T-cell (primary cell): ENCODE measurements around the gene FLVCR2. TPM values are rescaled to one million over a fixed set of nuclear protein-coding genes. Genes with fewer than 3 reads are reported as not detected.

Experiments used
- ATAC-seq, 4 experiments: fragments of 200-7000 bp in 3 of 4; fragments of 150-1000 bp in 1 of 4; cut with Tn5 transposase; replicated peaks in 1 of 4; 1 replicate in 3 of 4; 2 replicates in 1 of 4; pipeline ENCODE4 v1.10.0; 2021; ENCODE audit warnings: moderate library complexity in 3 of 4, mild to moderate bottlenecking in 2 of 4, moderate number of reproducible peaks in 1 of 4
- CTCF ChIA-PET, 2 donors: fragments of 300-600 bp; sonication (Branson Sonifier 250); formaldehyde crosslinking; loops; one replicate each; lab custom pipeline; 2022; ENCODE audit warnings: antibody characterized with exemption in 2 of 2; lab: Charles Lee
- POLR2A ChIA-PET, 2 donors: fragments of 300-600 bp; sonication (Branson Sonifier 250); formaldehyde crosslinking; loops; one replicate each; lab custom pipeline; 2022; ENCODE audit warnings: antibody characterized with exemption in 2 of 2; lab: Charles Lee
- DNase-seq, 35 experiments: peaks; one replicate each; pipeline versions ENCODE4 v3.0.0 to v3.0.0-alpha.2; 2013 to 2023
- H3K27ac ChIP-seq: one replicate; pipeline ENCODE4 v1.5.1; 2013; ENCODE audit warnings: low read length
- H3K27me3 ChIP-seq, 2 experiments: replicated peaks in 1 of 2; 1 replicate in 1 of 2; 2 replicates in 1 of 2; pipeline versions ENCODE4 v1.6.1 to v1.7.0; 2013; ENCODE audit warnings: low read length in 1 of 2, mixed read lengths in 1 of 2; ENCODE audit not compliant: control insufficient read depth in 2 of 2, insufficient read depth in 2 of 2; ENCODE audit errors: extremely low read depth in 1 of 2
- H3K36me3 ChIP-seq, 2 donors: 1 replicate in 1 of 2; 2 replicates in 1 of 2; pipeline versions ENCODE4 v1.6.1 to v1.7.0; 2013; ENCODE audit warnings: low read length in 1 of 2; ENCODE audit not compliant: control insufficient read depth in 2 of 2, insufficient read depth in 1 of 2; ENCODE audit errors: extremely low read depth in 1 of 2
- H3K4me1 ChIP-seq, 2 experiments: 1 replicate in 1 of 2; 2 replicates in 1 of 2; pipeline versions ENCODE4 v1.6.1 to v1.7.0; 2013; ENCODE audit warnings: low read length in 2 of 2, mixed read lengths in 1 of 2; ENCODE audit not compliant: insufficient read depth in 2 of 2, control insufficient read depth in 1 of 2; ENCODE audit errors: extremely low read depth in 1 of 2
- H3K4me3 ChIP-seq, 2 donors: 1 replicate in 1 of 2; 2 replicates in 1 of 2; pipeline versions ENCODE4 v1.5.1 to v1.7.0; 2013; ENCODE audit warnings: mild to moderate bottlenecking in 2 of 2, low read length in 1 of 2, moderate library complexity in 1 of 2; ENCODE audit not compliant: control insufficient read depth in 1 of 2; ENCODE audit errors: extremely low read depth in 1 of 2
- H3K9me3 ChIP-seq: 2 replicates; pipeline ENCODE4 v1.7.0; 2013
- H3K27ac Mint-ChIP-seq, 2 donors: one replicate each; pipeline ENCODE4 v1.8.0; 2020 to 2021; ENCODE audit warnings: mild to moderate bottlenecking in 2 of 2, mixed read lengths in 2 of 2
- H3K27me3 Mint-ChIP-seq, 2 donors: one replicate each; pipeline ENCODE4 v1.8.0; 2021 to 2022; ENCODE audit warnings: mixed read lengths in 2 of 2
- H3K36me3 Mint-ChIP-seq: one replicate; pipeline ENCODE4 v1.8.0; 2021; ENCODE audit warnings: mixed read lengths
- H3K4me1 Mint-ChIP-seq, 3 donors: one replicate each; pipeline ENCODE4 v1.8.0; 2020 to 2022; ENCODE audit warnings: mixed read lengths in 3 of 3, mild to moderate bottlenecking in 1 of 3
- H3K4me3 Mint-ChIP-seq, 3 donors: one replicate each; pipeline ENCODE4 v1.8.0; 2020 to 2022; ENCODE audit warnings: mild to moderate bottlenecking in 3 of 3, mixed read lengths in 3 of 3, moderate library complexity in 3 of 3
- H3K9me3 Mint-ChIP-seq, 3 donors: one replicate each; pipeline ENCODE4 v1.8.0; 2020 to 2022; ENCODE audit warnings: mixed read lengths in 3 of 3
- WGBS: methylation state at CpG from one replicate; pipeline ENCODE4 v1.1.5; 2013; ENCODE audit warnings: missing lambda C conversion rate; ENCODE audit not compliant: insufficient coverage; 5-methylcytosine and 5-hydroxymethylcytosine counted together
- total RNA-seq, 35 experiments: library from RNA in 6 of 35; stranded (reverse) in 6 of 35; fragments of 120-200 nt in 1 of 35; gene quantifications; one replicate each; pipeline versions ENCODE4 v1.2.1 to v1.2.4 and lab custom pipeline; 2013 to 2026

The FLVCR2 gene
- total RNA-seq, 5 donors from 2014 or later (not counting 1 experiment from before 2014, with no cell fraction given), result 1.1 to 7.1 (median 3.1) TPM

DNA sequence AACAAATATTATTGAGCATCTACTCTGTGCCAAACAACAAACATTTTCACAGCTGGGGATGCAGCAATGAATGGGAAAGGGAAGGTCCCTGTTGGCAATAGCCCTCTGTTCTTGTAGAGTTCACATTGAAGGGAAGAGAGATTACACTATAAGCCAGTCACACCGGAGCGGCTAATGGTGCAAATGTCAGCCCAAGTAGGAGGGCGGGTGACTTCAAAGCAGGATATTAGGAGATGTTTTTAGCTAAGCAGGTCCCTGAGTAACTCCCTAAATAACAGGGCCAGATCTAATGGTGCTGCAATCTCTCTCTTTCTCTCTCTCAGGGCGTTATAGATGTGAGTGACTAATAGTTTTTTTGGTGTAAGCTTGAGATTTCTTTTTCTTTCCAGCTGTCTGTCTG is 30.7 kb downstream of the FLVCR2 start:
- Histone ChIP-seq H3K27ac (no peak overlapping the region), H3K9me3 (no peaks in the 10 kb centered on the region), H3K36me3 (no peaks in the 10 kb centered on the region), H3K27me3 (no peaks in the 10 kb centered on the region), H3K4me3 (no peak overlapping the region), H3K4me1 (no peaks in the 10 kb centered on the region)
- peaks cover 20% of the 10 kb centered on the region for H3K36me3 Mint-ChIP-seq
- peaks cover 0 to 6% (median 0%) of the 10 kb centered on the region in 3 donors for H3K9me3 Mint-ChIP-seq
- DNase-seq (no peak), ATAC-seq (no peak)
- POLR2A ChIA-PET, result no interaction called here
- 100% methylated on average over 2 of the region's 4 CpGs for WGBS
- no peak overlapping the region for H3K4me3 Mint-ChIP-seq
- H3K27me3 Mint-ChIP-seq, result no peaks in the 10 kb centered on the region
- CTCF ChIA-PET, result no interaction called here
- no peaks in the 10 kb centered on the region for H3K4me1 Mint-ChIP-seq
- no peak overlapping the region for H3K27ac Mint-ChIP-seq

DNA sequence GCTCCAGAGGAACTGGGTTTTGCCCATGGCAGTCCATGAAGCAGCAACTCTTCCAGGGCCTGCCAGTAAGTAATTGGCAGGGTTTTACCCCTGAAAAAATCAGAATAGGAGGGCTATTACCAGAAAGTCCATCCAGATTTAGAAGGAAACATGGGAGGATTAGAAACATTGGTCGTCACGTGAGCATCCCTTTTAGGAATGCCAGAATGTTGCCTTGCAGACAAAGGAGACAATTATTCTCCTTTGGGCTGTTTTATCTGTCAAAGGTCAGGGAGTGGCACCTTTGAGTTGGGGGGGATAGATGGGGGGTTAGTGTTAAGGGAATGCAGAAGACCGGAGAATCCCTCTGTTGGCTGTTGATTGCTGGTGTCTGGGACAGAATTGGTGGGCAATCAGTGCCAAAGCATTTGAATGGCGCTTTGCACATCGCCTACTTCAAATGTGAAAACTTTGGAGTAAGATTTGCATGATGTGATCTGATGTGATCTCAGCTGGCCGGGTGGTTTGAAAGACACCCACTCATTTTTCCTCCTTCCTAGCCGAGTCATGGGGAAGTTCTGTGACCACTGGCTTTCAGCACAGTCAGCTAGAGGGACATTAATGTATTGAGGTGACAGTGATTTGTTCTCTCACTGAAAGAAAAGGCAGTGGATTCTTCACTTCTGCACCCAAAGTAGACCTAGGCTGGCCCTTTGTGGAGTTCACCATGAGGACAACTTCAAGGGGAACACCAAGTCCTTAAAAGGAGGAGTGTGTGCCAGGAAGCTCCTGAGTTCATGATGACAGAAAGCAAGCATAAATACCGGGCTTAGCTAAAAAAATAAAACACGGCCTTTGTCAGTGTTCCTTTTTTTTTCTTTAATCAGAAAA is 31.4 kb downstream of the FLVCR2 start:
- WGBS, result 82% methylated on average over 7 of the region's 9 CpGs
- H3K4me1 Mint-ChIP-seq, result no peaks in the 10 kb centered on the region
- H3K27ac ChIP-seq, result no peak overlapping the region
- H3K27me3 Mint-ChIP-seq, result no peaks in the 10 kb centered on the region
- H3K9me3 ChIP-seq, result no peaks in the 10 kb centered on the region
- H3K27me3 ChIP-seq, result no peaks in the 10 kb centered on the region
- CTCF ChIA-PET, result no interaction called here
- no peaks in the 10 kb centered on the region for H3K4me1 ChIP-seq
- peaks cover 24% of the 10 kb centered on the region for H3K36me3 Mint-ChIP-seq
- H3K4me3 Mint-ChIP-seq, result no peak overlapping the region
- H3K9me3 Mint-ChIP-seq, result peaks cover 0 to 11% (median 0%) of the 10 kb centered on the region in 3 donors
- no peaks in the 10 kb centered on the region for H3K36me3 ChIP-seq
- POLR2A ChIA-PET, result no interaction called here
- no peak overlapping the region for H3K27ac Mint-ChIP-seq
- ATAC-seq (no peak), DNase-seq (no peak)
- no peak overlapping the region for H3K4me3 ChIP-seq

DNA sequence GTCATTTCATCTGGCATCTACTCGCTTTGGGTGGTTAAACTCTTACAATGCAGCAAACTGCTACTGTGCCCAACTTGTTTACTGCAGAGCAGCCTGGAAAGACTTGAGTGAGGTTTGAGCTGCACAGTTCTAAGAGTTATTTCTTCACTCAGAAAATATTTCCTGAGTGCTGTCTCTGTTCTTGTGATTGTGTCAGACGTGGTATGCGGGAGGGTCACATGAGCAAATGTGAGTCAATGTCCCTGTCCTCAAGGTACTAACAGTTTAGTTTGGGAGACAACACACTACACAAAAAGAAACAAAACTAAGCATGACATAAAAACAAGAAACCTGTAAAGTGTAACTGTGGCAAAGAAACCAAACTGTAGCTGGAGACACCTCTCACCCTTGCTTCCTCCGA is 32.4 kb downstream of the FLVCR2 start:
- WGBS, result 100% methylated on average over 1 of the region's 4 CpGs
- Histone ChIP-seq H3K36me3 (no peaks in the 10 kb centered on the region), H3K27me3 (no peaks in the 10 kb centered on the region), H3K4me1 (no peaks in the 10 kb centered on the region), H3K4me3 (no peak overlapping the region), H3K9me3 (no peaks in the 10 kb centered on the region), H3K27ac (no peak overlapping the region)
- peaks cover 0 to 11% (median 0%) of the 10 kb centered on the region in 3 donors for H3K9me3 Mint-ChIP-seq
- H3K4me1 Mint-ChIP-seq, result no peaks in the 10 kb centered on the region
- no peak for DNase-seq
- POLR2A ChIA-PET, result interaction anchor here in 1 of 2 donors (0.5 kb wide), 1 partner anchor 59 kb away, joined by 3 read pairs; no protein-coding TSS in a partner anchor
- no peak overlapping the region for H3K4me3 Mint-ChIP-seq
- ATAC-seq, result no peak
- CTCF ChIA-PET, result no interaction called here
- no peak overlapping the region for H3K27ac Mint-ChIP-seq
- peaks cover 24% of the 10 kb centered on the region for H3K36me3 Mint-ChIP-seq
- no peaks in the 10 kb centered on the region for H3K27me3 Mint-ChIP-seq

DNA sequence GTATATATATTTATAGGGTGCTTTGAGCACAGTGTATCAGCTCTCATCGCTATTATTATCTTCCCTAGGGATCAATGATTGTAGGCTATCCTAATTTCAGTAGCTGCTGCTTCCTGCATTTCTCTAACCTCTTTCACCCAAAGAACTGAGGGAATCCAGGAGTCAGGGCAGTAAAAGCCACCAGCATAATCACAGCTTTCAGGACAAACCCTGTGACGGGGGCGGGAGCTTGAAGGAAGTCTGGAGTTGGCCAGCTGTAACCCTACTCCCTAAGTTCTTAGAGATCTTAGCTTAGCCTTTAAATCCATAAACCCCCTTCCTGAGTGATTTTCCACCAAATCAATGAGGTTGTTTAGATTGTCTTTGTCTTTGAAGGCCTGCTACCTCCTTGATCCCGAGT is 33.7 kb downstream of the FLVCR2 start:
- no peak overlapping the region for H3K27ac Mint-ChIP-seq
- DNase-seq (no peak), ATAC-seq (no peak)
- ChIA-PET CTCF (interaction anchor here in 1 of 2 donors (1.1 kb wide), 1 partner anchor 35 kb away, joined by 3 read pairs; no protein-coding TSS in a partner anchor), POLR2A (interaction anchor here in 1 of 2 donors (0.7 kb wide), 1 partner anchor 23 kb away, joined by 3 read pairs; no protein-coding TSS in a partner anchor)
- no peaks in the 10 kb centered on the region for H3K4me1 Mint-ChIP-seq
- H3K4me1 ChIP-seq, result no peaks in the 10 kb centered on the region
- no peak overlapping the region for H3K27ac ChIP-seq
- no peaks in the 10 kb centered on the region for H3K9me3 ChIP-seq
- no peak overlapping the region for H3K4me3 Mint-ChIP-seq
- H3K36me3 ChIP-seq, result no peaks in the 10 kb centered on the region
- no peaks in the 10 kb centered on the region for H3K27me3 Mint-ChIP-seq
- H3K4me3 ChIP-seq, result no peak overlapping the region
- peaks cover 0 to 10% (median 0%) of the 10 kb centered on the region in 3 donors for H3K9me3 Mint-ChIP-seq
- H3K27me3 ChIP-seq, result no peaks in the 10 kb centered on the region
- 100% methylated on average over 1 of the region's 4 CpGs for WGBS
- H3K36me3 Mint-ChIP-seq, result peaks cover 24% of the 10 kb centered on the region

DNA sequence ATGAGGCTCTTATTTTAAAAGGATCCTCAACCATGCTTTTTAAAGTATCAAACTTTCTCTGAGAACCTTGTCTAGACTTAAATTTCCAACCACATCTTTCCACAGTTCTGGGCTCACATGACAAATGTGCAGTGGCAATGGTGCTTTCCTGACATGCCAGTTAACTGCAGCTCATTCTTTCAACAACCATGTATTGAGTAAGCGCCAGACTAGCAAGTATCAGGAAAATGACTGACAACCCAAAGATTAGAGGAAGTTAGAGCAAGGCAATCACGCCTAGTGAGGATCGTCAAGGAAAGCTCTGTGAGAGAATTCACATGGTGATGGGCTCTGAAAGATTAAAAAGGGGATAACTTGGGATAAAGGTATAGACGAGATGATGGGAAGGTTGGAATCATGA is 35.8 kb downstream of the FLVCR2 start:
- Histone ChIP-seq H3K36me3 (no peaks in the 10 kb centered on the region), H3K4me1 (no peaks in the 10 kb centered on the region), H3K9me3 (no peaks in the 10 kb centered on the region), H3K4me3 (no peak overlapping the region), H3K27me3 (no peaks in the 10 kb centered on the region), H3K27ac (no peak overlapping the region)
- peaks cover 0 to 5% (median 0%) of the 10 kb centered on the region in 3 donors for H3K9me3 Mint-ChIP-seq
- ATAC-seq, result no peak
- H3K4me3 Mint-ChIP-seq, result no peak overlapping the region
- peaks cover 8% of the 10 kb centered on the region for H3K36me3 Mint-ChIP-seq
- no peak overlapping the region for H3K27ac Mint-ChIP-seq
- DNase-seq, result no peak
- ChIA-PET CTCF (no interaction called here), POLR2A (no interaction called here)
- 88% methylated on average over 3 of the region's 4 CpGs for WGBS
- H3K4me1 Mint-ChIP-seq, result no peaks in the 10 kb centered on the region
- H3K27me3 Mint-ChIP-seq, result no peaks in the 10 kb centered on the region

DNA sequence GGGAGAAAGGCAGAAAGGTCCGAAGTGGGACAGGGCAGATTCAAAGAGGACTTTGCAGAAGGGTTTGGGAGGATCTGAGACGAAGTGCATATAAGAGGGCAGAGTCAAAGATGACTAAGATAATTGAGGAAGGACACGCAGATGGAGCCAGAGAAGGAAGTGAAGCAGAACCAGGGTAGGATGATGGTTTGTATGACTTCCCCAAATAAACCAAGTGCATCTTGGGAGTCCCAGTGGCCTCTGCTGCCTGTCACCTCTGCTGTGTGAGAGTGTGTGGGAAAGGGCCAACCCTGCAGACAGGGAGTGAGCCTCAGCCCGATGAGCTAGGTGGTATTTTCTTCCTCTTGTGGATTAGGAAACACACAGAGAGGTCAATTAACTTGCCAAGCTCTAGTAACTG is 36.8 kb downstream of the FLVCR2 start:
- no peaks in the 10 kb centered on the region for H3K27me3 Mint-ChIP-seq
- H3K36me3 Mint-ChIP-seq, result peaks cover 4% of the 10 kb centered on the region
- H3K9me3 Mint-ChIP-seq, result peaks cover 0 to 5% (median 0%) of the 10 kb centered on the region in 3 donors
- Histone ChIP-seq H3K27ac (no peak overlapping the region), H3K27me3 (no peaks in the 10 kb centered on the region), H3K36me3 (no peaks in the 10 kb centered on the region), H3K9me3 (no peaks in the 10 kb centered on the region), H3K4me1 (no peaks in the 10 kb centered on the region), H3K4me3 (no peak overlapping the region)
- H3K4me3 Mint-ChIP-seq, result no peak overlapping the region
- CTCF ChIA-PET, result no interaction called here
- no peak overlapping the region for H3K27ac Mint-ChIP-seq
- POLR2A ChIA-PET, result interaction anchor here in 1 of 2 donors (0.6 kb wide), 2 partner anchors 17 to 812 kb away, joined by 3 read pairs; no protein-coding TSS in a partner anchor
- DNase-seq (peak in 1 of 35 experiments; percentile 25), ATAC-seq (no peak)
- WGBS, result 43% methylated on average over 3 of the region's 4 CpGs
- no peaks in the 10 kb centered on the region for H3K4me1 Mint-ChIP-seq
